Natural killer cell (primary cell): Measurements from ENCODE around the gene UCN3. TPM values are rescaled to one million over a fixed set of nuclear protein-coding genes. Genes with fewer than 3 reads are reported as not detected.

Source experiments
- ATAC-seq, 3 donors: fragments of 150-1000 bp in 2 of 3; fragments of 200-7000 bp in 1 of 3; cut with Tn5 transposase; 1 replicate in 1 of 3; 2 replicates in 2 of 3; pipeline ENCODE4 v1.10.0; 2021; ENCODE audit warnings: mild to moderate bottlenecking in 2 of 3, moderate library complexity in 2 of 3
- DNase-seq, 2 donors: peaks; one replicate each; pipeline versions ENCODE4 v3.0.0 to v3.0.0-alpha.2; 2013 to 2021; ENCODE audit warnings: mixed read lengths in 1 of 2
- H3K27ac ChIP-seq: one replicate; pipeline ENCODE4 v1.5.1; 2013; ENCODE audit warnings: mild to moderate bottlenecking, low read length
- H3K27me3 ChIP-seq: one replicate; pipeline ENCODE4 v1.6.1; 2013; ENCODE audit warnings: low read length; ENCODE audit not compliant: control insufficient read depth, insufficient read depth
- H3K36me3 ChIP-seq: one replicate; pipeline ENCODE4 v1.6.1; 2013; ENCODE audit warnings: low read length; ENCODE audit not compliant: control insufficient read depth, insufficient read depth
- H3K4me1 ChIP-seq: one replicate; pipeline ENCODE4 v1.6.1; 2013; ENCODE audit warnings: low read length; ENCODE audit not compliant: control insufficient read depth, insufficient read depth
- H3K4me3 ChIP-seq: one replicate; pipeline ENCODE4 v1.5.1; 2013; ENCODE audit warnings: low read length
- H3K9me3 ChIP-seq: one replicate; pipeline ENCODE4 v1.6.1; 2013; ENCODE audit warnings: low read length; ENCODE audit not compliant: control insufficient read depth, insufficient read depth
- H3K27ac Mint-ChIP-seq, 2 donors: one replicate each; pipeline ENCODE4 v1.8.0; 2022; ENCODE audit warnings: mild to moderate bottlenecking in 2 of 2, mixed read lengths in 2 of 2, moderate library complexity in 1 of 2
- H3K27me3 Mint-ChIP-seq, 2 donors: one replicate each; pipeline ENCODE4 v1.8.0; 2022; ENCODE audit warnings: low read depth in 2 of 2, mixed read lengths in 2 of 2
- H3K36me3 Mint-ChIP-seq: one replicate; pipeline ENCODE4 v1.8.0; 2022; ENCODE audit warnings: mixed read lengths
- H3K4me1 Mint-ChIP-seq, 2 donors: one replicate each; pipeline ENCODE4 v1.8.0; 2022; ENCODE audit warnings: mixed read lengths in 2 of 2
- H3K4me3 Mint-ChIP-seq: one replicate; pipeline ENCODE4 v1.8.0; 2022; ENCODE audit warnings: mild to moderate bottlenecking, moderate library complexity, mixed read lengths
- H3K9me3 Mint-ChIP-seq, 2 donors: one replicate each; pipeline ENCODE4 v1.8.0; 2022; ENCODE audit warnings: mixed read lengths in 2 of 2
- CTCF ChIP-seq: fragments of 200-600 bp; IDR thresholded peaks from one replicate; pipeline ENCODE4 v1.8.0; 2022; ENCODE audit warnings: antibody characterized with exemption
- WGBS: methylation state at CpG from one replicate; pipeline ENCODE4 v1.1.7; 2013; ENCODE audit warnings: missing lambda C conversion rate; ENCODE audit not compliant: insufficient coverage; 5-methylcytosine and 5-hydroxymethylcytosine counted together
- intact Hi-C: fragments of 100-400 bp; cut with micrococcal nuclease; formaldehyde crosslinking; loops from one replicate; pipeline ENCODE4 v1.14.2; 2022
- total RNA-seq, 4 donors: library from RNA; stranded (reverse); fragments of 120-200 nt in 1 of 4; gene quantifications; one replicate each; pipeline versions ENCODE4 v1.2.3 to v1.2.4, GENCODE V29; 2013 to 2022

Gene UCN3
- total RNA-seq, 3 donors from 2014 or later (not counting 1 experiment from before 2014, with no cell fraction given), result not detected

- no peak overlapping the region for H3K27ac Mint-ChIP-seq
- H3K4me1 Mint-ChIP-seq, result no peaks in the 10 kb centered on the region
- Histone ChIP-seq H3K9me3 (no peaks in the 10 kb centered on the region), H3K4me1 (no peaks in the 10 kb centered on the region), H3K27me3 (no peaks in the 10 kb centered on the region), H3K27ac (no peak overlapping the region), H3K4me3 (no peak overlapping the region), H3K36me3 (no peaks in the 10 kb centered on the region)
- no peak for TF ChIP-seq CTCF
- no peaks in the 10 kb centered on the region for H3K9me3 Mint-ChIP-seq
- H3K36me3 Mint-ChIP-seq, result no peaks in the 10 kb centered on the region
- intact Hi-C loops, result loop anchor here (10.0 kb wide), 1 partner anchor 366 kb away; no protein-coding TSS in a partner anchor
- H3K27me3 Mint-ChIP-seq, result no peaks in the 10 kb centered on the region
- WGBS, result 80% methylated on average over 1 of the region's 2 CpGs
- ATAC-seq, result no peak
- no peak overlapping the region for H3K4me3 Mint-ChIP-seq
- no peak for DNase-seq
Observed at GRCh38 chr10:5381187-5381586, 16.4 kb downstream of the UCN3 start.

GRCh38 chr10:5385224-5385623, 20.5 kb downstream of the UCN3 start:
- no peaks in the 10 kb centered on the region for H3K4me1 ChIP-seq
- Mint-ChIP-seq H3K9me3 (peaks cover 4 to 8% of the 10 kb centered on the region in 2 donors), H3K36me3 (no peaks in the 10 kb centered on the region), H3K4me1 (no peaks in the 10 kb centered on the region), H3K4me3 (no peak overlapping the region), H3K27me3 (no peaks in the 10 kb centered on the region), H3K27ac (no peak overlapping the region)
- H3K36me3 ChIP-seq, result no peaks in the 10 kb centered on the region
- DNase-seq (no peak), ATAC-seq (no peak)
- H3K4me3 ChIP-seq, result no peak overlapping the region
- H3K27me3 ChIP-seq, result no peaks in the 10 kb centered on the region
- TF ChIP-seq CTCF, result no peak
- intact Hi-C loops, result loop anchor here (10.0 kb wide), 1 partner anchor 370 kb away; no protein-coding TSS in a partner anchor
- H3K9me3 ChIP-seq, result no peaks in the 10 kb centered on the region
- no peak overlapping the region for H3K27ac ChIP-seq
- 91% methylated on average over 2 of the region's 2 CpGs for WGBS

GRCh38 chr10:5387169-5387568, 22.4 kb downstream of the UCN3 start:
- WGBS, result 93% methylated on average over 4 of the region's 5 CpGs
- intact Hi-C loops, result loop anchor here (10.0 kb wide), 1 partner anchor 372 kb away; no protein-coding TSS in a partner anchor

More at GRCh38 chr10:5387169-5387568, 22.4 kb downstream of the UCN3 start:
- Histone ChIP-seq H3K36me3 (no peaks in the 10 kb centered on the region), H3K4me1 (no peaks in the 10 kb centered on the region), H3K27ac (no peak overlapping the region), H3K4me3 (no peak overlapping the region), H3K9me3 (no peaks in the 10 kb centered on the region), H3K27me3 (no peaks in the 10 kb centered on the region)
- no peak for TF ChIP-seq CTCF
- H3K27me3 Mint-ChIP-seq, result no peaks in the 10 kb centered on the region
- no peak overlapping the region for H3K4me3 Mint-ChIP-seq
- no peak overlapping the region for H3K27ac Mint-ChIP-seq
- ATAC-seq (no peak), DNase-seq (no peak)
- no peaks in the 10 kb centered on the region for H3K4me1 Mint-ChIP-seq
- peaks cover 8 to 18% of the 10 kb centered on the region in 2 donors for H3K9me3 Mint-ChIP-seq
- H3K36me3 Mint-ChIP-seq, result peaks cover 15% of the 10 kb centered on the region
